ENCODE results near the gene MAIP1.

MAIP1 gene

GRCh38 chr2:199950396-199950795 is 5.0 kb upstream of the MAIP1 start:
- TF ChIP-seq EZH2phosphoT487 (IDR thresholded peaks at IDR 0.05; ENCODE audit: borderline replicate concordance, low read length), result no peak
- no peak for TF ChIP-seq CTCF (IDR thresholded peaks at IDR 0.05; ENCODE audit: low read depth, low read length, poor library complexity, severe bottlenecking)
- Histone ChIP-seq H3K4me3 (ENCODE audit: low read length) (no peak overlapping the region), H3K9me3 (ENCODE audit: control insufficient read depth, insufficient read depth, low read length) (no peaks in the 10 kb centered on the region), H3K4me1 (ENCODE audit: control insufficient read depth, low read length) (peaks cover 14% of the 10 kb centered on the region), H3K9me2 (replicated peaks; ENCODE audit: control insufficient read depth, low read length) (no peaks in the 10 kb centered on the region), H3K27me3 (ENCODE audit: control insufficient read depth, low read length) (no peaks in the 10 kb centered on the region), H3F3A (ENCODE audit: control insufficient read depth, insufficient read depth) (no peaks in the 10 kb centered on the region), H3K27ac (ENCODE audit: low read depth, low read length) (no peak overlapping the region), H4K20me1 (ENCODE audit: control insufficient read depth, insufficient read depth, low read depth, low read length) (no peaks in the 10 kb centered on the region; the same call in 1 of the 2 replicates), H3K4me2 (ENCODE audit: low read length) (no peak overlapping the region), H3K79me2 (ENCODE audit: control insufficient read depth, low read length) (peaks cover 58% of the 10 kb centered on the region), H3K36me3 (ENCODE audit: control insufficient read depth, low read length) (peaks cover 56% of the 10 kb centered on the region)

DNA sequence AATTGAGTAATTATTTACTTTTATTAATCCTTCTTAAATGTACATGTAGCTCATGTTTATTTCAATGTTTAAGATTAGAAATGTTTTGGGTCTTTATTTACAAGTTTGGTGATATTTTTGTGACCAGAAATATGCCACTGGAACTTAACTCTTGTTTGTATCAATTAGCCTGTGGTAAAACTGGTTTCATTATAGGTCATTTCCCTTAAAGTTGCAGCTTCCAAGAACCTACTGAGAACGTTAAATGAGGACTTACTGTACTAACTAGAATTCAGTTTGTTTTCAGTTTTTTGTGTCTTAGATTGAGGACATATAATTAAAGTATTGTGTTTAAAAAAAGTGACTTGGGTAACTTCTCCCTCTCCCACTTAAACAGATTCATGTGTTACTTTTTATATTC is 4.4 kb upstream of the MAIP1 start:
- H3K27ac ChIP-seq (ENCODE audit: low read depth, low read length), result no peak overlapping the region
- H4K20me1 ChIP-seq (ENCODE audit: control insufficient read depth, insufficient read depth, low read depth, low read length), result no peaks in the 10 kb centered on the region; the same call in 1 of the 2 replicates
- no peaks in the 10 kb centered on the region for H3K27me3 ChIP-seq (ENCODE audit: control insufficient read depth, low read length)
- TF ChIP-seq EZH2phosphoT487 (IDR thresholded peaks at IDR 0.05; ENCODE audit: borderline replicate concordance, low read length), result no peak
- no peak for TF ChIP-seq CTCF (IDR thresholded peaks at IDR 0.05; ENCODE audit: low read depth, low read length, poor library complexity, severe bottlenecking)
- H3K9me2 ChIP-seq (replicated peaks; ENCODE audit: control insufficient read depth, low read length), result no peaks in the 10 kb centered on the region
- H3K9me3 ChIP-seq (ENCODE audit: control insufficient read depth, insufficient read depth, low read length), result no peaks in the 10 kb centered on the region
- H3K4me1 ChIP-seq (ENCODE audit: control insufficient read depth, low read length), result peaks cover 14% of the 10 kb centered on the region
- H3K4me2 ChIP-seq (ENCODE audit: low read length), result no peak overlapping the region
- no peak overlapping the region for H3K4me3 ChIP-seq (ENCODE audit: low read length)
- H3F3A ChIP-seq (ENCODE audit: control insufficient read depth, insufficient read depth), result no peaks in the 10 kb centered on the region
- peaks cover 65% of the 10 kb centered on the region for H3K79me2 ChIP-seq (ENCODE audit: control insufficient read depth, low read length)
- H3K36me3 ChIP-seq (ENCODE audit: control insufficient read depth, low read length), result peaks cover 53% of the 10 kb centered on the region

- Histone ChIP-seq H3K79me2 (ENCODE audit: control insufficient read depth, low read length) (peaks cover 85% of the 10 kb centered on the region), H4K20me1 (ENCODE audit: control insufficient read depth, insufficient read depth, low read depth, low read length) (no peaks in the 10 kb centered on the region; the same call in 1 of the 2 replicates), H3K9me3 (ENCODE audit: control insufficient read depth, insufficient read depth, low read length) (no peaks in the 10 kb centered on the region), H3F3A (ENCODE audit: control insufficient read depth, insufficient read depth) (no peaks in the 10 kb centered on the region), H3K4me1 (ENCODE audit: control insufficient read depth, low read length) (peaks cover 27% of the 10 kb centered on the region), H3K9me2 (replicated peaks; ENCODE audit: control insufficient read depth, low read length) (no peaks in the 10 kb centered on the region), H3K36me3 (ENCODE audit: control insufficient read depth, low read length) (peaks cover 47% of the 10 kb centered on the region), H3K27me3 (ENCODE audit: control insufficient read depth, low read length) (no peaks in the 10 kb centered on the region), H3K27ac (ENCODE audit: low read depth, low read length) (peak overlapping the region; percentile 61), H3K4me2 (ENCODE audit: low read length) (peak overlapping the region; percentile 86), H3K4me3 (ENCODE audit: low read length) (peak overlapping the region; percentile 97)
- TF ChIP-seq CTCF (IDR thresholded peaks at IDR 0.05; ENCODE audit: low read depth, low read length, poor library complexity, severe bottlenecking) (no peak), EZH2phosphoT487 (IDR thresholded peaks at IDR 0.05; ENCODE audit: borderline replicate concordance, low read length) (no peak)
These were observed 409 bp upstream of the MAIP1 start for GRCh38 chr2:199955007-199955338.

GRCh38 chr2:199956062-199956380 is 639 bp downstream of the MAIP1 start:
- H3K4me2 ChIP-seq (ENCODE audit: low read length), result peak overlapping the region; percentile 86
- no peaks in the 10 kb centered on the region for H3K9me3 ChIP-seq (ENCODE audit: control insufficient read depth, insufficient read depth, low read length)
- no peaks in the 10 kb centered on the region for H3K27me3 ChIP-seq (ENCODE audit: control insufficient read depth, low read length)
- peaks cover 47% of the 10 kb centered on the region for H3K36me3 ChIP-seq (ENCODE audit: control insufficient read depth, low read length)
- TF ChIP-seq CTCF (IDR thresholded peaks at IDR 0.05; ENCODE audit: low read depth, low read length, poor library complexity, severe bottlenecking) (no peak), EZH2phosphoT487 (IDR thresholded peaks at IDR 0.05; ENCODE audit: borderline replicate concordance, low read length) (no peak)
- no peaks in the 10 kb centered on the region; the same call in 1 of the 2 replicates for H4K20me1 ChIP-seq (ENCODE audit: control insufficient read depth, insufficient read depth, low read depth, low read length)
- H3K4me1 ChIP-seq (ENCODE audit: control insufficient read depth, low read length), result peaks cover 27% of the 10 kb centered on the region
- no peaks in the 10 kb centered on the region for H3K9me2 ChIP-seq (replicated peaks; ENCODE audit: control insufficient read depth, low read length)
- H3K79me2 ChIP-seq (ENCODE audit: control insufficient read depth, low read length), result peaks cover 75% of the 10 kb centered on the region
- peak overlapping the region; percentile 61; the same call in 1 of the 2 replicates for H3K27ac ChIP-seq (ENCODE audit: low read depth, low read length)
- no peaks in the 10 kb centered on the region for H3F3A ChIP-seq (ENCODE audit: control insufficient read depth, insufficient read depth)
- H3K4me3 ChIP-seq (ENCODE audit: low read length), result peak overlapping the region; percentile 97
